ENCODE data around the gene MAP3K5.

MAP3K5 gene

GRCh38 chr6:136614994-136615393 is 177.3 kb downstream of the MAP3K5 start:
- intact Hi-C loops (cut with DNase I; ENCODE audit: low total_unique reads): no loop called here
- no peaks in the 10 kb centered on the region for H3K27me3 ChIP-seq

DNA sequence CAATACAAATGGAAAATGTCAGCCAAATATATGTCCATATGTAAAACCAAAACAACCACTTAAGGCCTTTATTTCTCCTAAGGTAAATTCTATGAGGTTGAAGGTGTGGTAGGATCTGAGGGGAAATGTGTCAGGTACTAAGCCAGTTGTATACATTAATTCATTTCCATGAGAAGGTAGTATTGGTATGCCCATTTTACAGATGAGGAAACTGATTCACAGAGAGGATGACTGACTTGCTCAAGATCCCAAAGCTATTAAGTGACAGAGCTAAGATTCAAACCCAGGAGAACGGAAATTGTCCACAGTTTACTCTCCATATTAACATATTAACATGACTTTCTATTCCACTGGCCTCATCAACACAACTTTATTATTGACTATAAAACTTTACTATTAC is 177.9 kb downstream of the MAP3K5 start:
- TF ChIP-seq, protein P1, sequence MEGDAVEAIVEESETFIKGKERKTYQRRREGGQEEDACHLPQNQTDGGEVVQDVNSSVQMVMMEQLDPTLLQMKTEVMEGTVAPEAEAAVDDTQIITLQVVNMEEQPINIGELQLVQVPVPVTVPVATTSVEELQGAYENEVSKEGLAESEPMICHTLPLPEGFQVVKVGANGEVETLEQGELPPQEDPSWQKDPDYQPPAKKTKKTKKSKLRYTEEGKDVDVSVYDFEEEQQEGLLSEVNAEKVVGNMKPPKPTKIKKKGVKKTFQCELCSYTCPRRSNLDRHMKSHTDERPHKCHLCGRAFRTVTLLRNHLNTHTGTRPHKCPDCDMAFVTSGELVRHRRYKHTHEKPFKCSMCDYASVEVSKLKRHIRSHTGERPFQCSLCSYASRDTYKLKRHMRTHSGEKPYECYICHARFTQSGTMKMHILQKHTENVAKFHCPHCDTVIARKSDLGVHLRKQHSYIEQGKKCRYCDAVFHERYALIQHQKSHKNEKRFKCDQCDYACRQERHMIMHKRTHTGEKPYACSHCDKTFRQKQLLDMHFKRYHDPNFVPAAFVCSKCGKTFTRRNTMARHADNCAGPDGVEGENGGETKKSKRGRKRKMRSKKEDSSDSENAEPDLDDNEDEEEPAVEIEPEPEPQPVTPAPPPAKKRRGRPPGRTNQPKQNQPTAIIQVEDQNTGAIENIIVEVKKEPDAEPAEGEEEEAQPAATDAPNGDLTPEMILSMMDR (IDR thresholded peaks at IDR 0.05): no peak
- H3K4me3 ChIP-seq: no peak overlapping the region
- no peak overlapping the region for H3K27ac ChIP-seq
- H3K36me3 ChIP-seq: peaks cover 13 to 35% (median 33%) of the 10 kb centered on the region in 3 donors
- H3K9me3 ChIP-seq: no peaks in the 10 kb centered on the region
- peaks cover 0 to 17% (median 9%) of the 10 kb centered on the region in 4 donors for H3K4me1 ChIP-seq
- H3K27me3 ChIP-seq: no peaks in the 10 kb centered on the region
- intact Hi-C loops (cut with DNase I; ENCODE audit: low total_unique reads): no loop called here
- no peak for DNase-seq

More at GRCh38 chr6:136614994-136615393, 177.3 kb downstream of the MAP3K5 start:
- no peak overlapping the region for H3K27ac ChIP-seq
- no peaks in the 10 kb centered on the region for H3K9me3 ChIP-seq
- TF ChIP-seq, protein P1 (IDR thresholded peaks at IDR 0.05): no peak
- H3K36me3 ChIP-seq: peaks cover 20 to 42% (median 33%) of the 10 kb centered on the region in 3 donors
- no peak overlapping the region for H3K4me3 ChIP-seq
- peaks cover 0 to 10% (median 3%) of the 10 kb centered on the region in 4 donors for H3K4me1 ChIP-seq
- DNase-seq: no peak

DNA sequence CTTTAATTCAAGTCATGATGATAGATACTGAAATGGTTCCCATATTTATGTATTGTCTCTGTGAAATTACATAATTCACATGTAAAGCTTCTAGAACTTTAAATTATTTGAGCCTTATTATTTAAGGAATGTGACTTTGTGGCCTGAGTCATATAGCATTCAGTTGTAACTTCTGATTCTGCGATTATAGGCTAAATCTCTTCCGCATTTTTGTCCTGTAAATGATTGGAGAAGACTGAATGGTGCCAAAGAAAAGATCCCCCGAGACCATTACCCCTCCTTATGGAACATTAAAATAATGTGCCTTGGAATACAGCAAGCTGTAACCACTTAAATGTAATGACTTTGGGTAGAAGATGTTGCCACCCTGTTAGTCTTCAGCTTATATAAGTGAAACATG is 178.8 kb downstream of the MAP3K5 start:
- Histone ChIP-seq H3K9me3 (no peaks in the 10 kb centered on the region), H3K4me1 (peaks cover 0 to 26% (median 17%) of the 10 kb centered on the region in 4 donors), H3K36me3 (peaks cover 11 to 32% (median 30%) of the 10 kb centered on the region in 3 donors), H3K27ac (no peak overlapping the region), H3K4me3 (no peak overlapping the region), H3K27me3 (no peaks in the 10 kb centered on the region)
- intact Hi-C loops (cut with DNase I; ENCODE audit: low total_unique reads): no loop called here
- TF ChIP-seq, protein P1 (IDR thresholded peaks at IDR 0.05): no peak
- no peak for DNase-seq

DNA sequence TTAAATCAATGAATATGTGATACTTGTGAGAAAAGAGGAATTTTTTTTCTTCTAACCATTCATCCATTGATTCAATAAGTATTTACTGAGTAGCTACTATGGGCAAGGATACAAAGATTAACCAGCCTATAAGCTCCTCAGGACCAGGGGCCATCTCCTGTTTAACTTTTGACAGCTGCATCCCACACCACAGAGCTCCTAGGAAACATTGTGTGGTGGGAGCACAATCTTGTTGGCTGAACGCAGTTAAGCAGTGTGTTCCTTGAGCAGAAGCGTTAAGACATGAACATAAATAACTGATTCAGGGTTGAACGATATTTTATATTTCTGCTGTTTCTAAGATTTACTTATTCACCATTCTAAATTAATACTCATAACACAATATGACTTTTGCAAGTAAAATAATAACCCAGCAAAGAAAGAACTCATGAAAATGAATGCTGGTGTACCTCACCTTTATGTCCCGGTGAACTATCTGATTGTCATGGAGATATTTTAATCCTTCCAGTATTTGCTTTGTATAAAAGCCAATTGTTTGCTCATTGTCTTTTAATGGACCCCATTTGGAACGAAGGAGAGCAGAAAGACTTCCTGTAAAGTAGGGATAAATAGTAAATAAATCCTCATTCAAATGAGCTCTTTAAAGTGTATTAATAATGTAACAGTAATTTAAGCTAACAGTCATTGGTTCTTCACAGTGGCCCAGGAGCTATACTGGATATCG is 179.4 kb downstream of the MAP3K5 start:
- TF ChIP-seq, protein P1 (IDR thresholded peaks at IDR 0.05): no peak
- Histone ChIP-seq H3K4me3 (no peak overlapping the region), H3K9me3 (no peaks in the 10 kb centered on the region), H3K4me1 (peaks cover 0 to 32% (median 20%) of the 10 kb centered on the region in 4 donors), H3K36me3 (peaks cover 6 to 27% (median 24%) of the 10 kb centered on the region in 3 donors), H3K27me3 (no peaks in the 10 kb centered on the region), H3K27ac (no peak overlapping the region)
- no peak for DNase-seq
- intact Hi-C loops (cut with DNase I; ENCODE audit: low total_unique reads): no loop called here

GRCh38 chr6:136611746-136612145 is 180.5 kb downstream of the MAP3K5 start:
- TF ChIP-seq, protein P1 (IDR thresholded peaks at IDR 0.05): no peak
- H3K4me1 ChIP-seq: peaks cover 0 to 37% (median 21%) of the 10 kb centered on the region in 4 donors
- peaks cover 5 to 24% (median 14%) of the 10 kb centered on the region in 3 donors for H3K36me3 ChIP-seq
- intact Hi-C loops (cut with DNase I; ENCODE audit: low total_unique reads): no loop called here
- H3K27ac ChIP-seq: no peak overlapping the region
- H3K9me3 ChIP-seq: no peaks in the 10 kb centered on the region
- H3K4me3 ChIP-seq: no peak overlapping the region
- no peaks in the 10 kb centered on the region for H3K27me3 ChIP-seq
- DNase-seq: no peak
